GM19328 (cell line): ENCODE results near the gene ADI1.

Source experiments
- ATAC-seq: cut with Tn5 transposase; IDR thresholded peaks from one replicate; pipeline ENCODE4 v1.9.1; 2021; ENCODE audit warnings: mild to moderate bottlenecking, moderate library complexity; ENCODE audit not compliant: unreplicated experiment

ADI1 gene, protein sequence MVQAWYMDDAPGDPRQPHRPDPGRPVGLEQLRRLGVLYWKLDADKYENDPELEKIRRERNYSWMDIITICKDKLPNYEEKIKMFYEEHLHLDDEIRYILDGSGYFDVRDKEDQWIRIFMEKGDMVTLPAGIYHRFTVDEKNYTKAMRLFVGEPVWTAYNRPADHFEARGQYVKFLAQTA

DNA sequence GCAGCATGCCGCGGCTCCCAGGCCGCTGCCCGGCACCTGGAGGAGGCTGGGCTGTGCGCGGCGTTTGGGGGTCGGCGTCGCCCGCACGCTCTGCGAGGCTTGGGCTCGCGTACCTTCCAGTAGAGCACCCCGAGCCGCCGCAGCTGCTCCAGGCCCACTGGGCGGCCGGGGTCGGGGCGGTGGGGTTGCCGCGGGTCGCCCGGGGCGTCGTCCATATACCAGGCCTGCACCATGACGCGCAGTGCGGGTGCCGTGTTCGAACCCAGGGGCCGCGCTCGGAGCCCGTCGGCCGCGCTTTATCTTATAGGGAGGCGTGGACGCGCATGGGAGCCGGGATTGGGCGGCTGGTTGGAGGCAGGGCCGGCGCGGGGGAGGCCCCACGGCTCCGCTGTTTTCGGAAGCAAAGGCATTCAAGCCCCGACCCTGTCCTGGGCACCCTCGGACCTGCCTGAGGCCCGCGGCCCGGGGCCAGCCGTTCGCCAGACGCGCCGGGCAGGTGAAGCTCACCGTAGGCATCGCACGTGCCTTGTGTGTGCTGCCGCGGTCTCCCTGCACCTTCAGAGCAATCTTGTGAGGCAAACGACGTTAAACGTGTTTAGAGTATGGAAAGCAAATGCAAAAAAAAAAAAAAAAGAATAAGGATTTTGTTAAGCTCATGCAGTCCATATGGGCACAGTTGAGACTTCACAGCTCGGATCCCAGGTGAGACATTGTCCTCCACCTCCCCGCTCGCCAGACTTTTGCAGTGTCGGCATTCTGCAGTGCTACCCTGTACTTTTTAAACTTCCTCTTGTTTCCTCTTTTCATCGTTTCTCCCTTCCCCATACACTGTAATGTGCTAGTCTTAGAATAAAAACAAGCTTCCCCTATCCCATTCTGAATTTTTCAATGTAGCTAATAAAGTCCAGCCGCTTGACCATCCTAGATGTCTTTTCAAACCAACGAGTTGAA lies at the start of gene ADI1:
TSS of gene ADI1 (minus strand) at position 277 of the 951 bp plus-strand sequence. CDS start at position 233, 44 bp downstream.
- ATAC-seq, result peak; percentile 56

DNA sequence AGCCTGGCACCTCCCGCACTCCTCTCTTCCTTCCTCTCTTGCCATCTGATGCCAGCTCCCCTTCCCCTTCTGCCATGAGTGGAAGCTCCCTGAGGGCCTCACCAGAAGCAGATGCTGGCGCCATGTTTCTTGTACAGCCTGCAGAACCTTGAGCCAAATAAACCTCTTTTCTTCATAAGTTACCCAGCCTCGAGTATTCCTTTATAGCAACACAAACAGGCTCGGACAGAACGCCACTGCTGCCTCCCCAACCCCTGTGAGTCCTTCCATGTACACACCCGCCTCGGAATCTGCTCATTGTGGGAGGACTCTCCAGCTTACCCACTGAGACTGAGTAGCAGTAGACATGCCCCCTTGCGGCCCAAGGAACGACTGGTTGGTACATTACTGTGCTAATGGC lies 47.5 kb upstream of the ADI1 start:
- ATAC-seq, result no peak

DNA sequence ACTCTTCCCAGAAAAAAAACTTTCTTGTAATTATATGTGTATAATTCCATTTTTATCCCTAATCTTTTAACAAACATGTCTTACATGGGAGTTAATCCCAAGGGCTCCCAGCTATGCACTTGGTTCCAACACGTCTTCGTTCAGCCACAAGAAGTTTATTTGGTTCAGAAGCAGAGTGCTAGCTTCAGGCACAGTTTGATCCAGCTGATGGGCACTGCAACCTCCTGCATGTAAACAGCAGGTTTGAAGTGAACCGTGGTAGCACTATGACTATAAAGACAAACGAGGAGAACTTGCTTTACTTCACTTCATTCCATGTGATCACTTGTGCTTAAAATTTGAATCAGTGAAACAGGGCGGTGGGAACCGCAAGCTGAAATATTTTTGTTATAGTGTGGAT lies 45.8 kb upstream of the ADI1 start:
- no peak for ATAC-seq

DNA sequence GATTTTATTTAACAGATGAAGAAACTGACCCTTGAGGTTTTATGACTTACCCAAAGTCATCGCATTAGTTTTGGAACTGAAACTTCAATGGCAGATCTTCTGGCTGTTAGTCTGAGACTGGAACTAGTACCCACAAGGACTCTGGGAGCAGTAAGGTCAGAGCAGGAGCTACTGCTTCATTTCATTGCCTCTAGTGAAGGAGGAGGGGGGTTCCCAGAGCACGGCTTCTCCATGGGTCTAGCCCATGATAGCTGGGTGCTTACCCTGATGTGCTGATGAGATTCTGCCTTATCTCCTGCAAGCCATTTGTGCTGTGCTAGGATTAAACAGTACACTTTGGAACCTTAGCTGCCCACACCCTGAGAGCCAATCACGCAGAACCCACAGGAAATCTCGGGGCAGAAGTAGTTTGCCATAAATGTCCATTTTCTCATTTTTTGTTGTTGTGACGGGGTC lies 44.2 kb upstream of the ADI1 start:
- ATAC-seq, result peak; percentile 48

DNA sequence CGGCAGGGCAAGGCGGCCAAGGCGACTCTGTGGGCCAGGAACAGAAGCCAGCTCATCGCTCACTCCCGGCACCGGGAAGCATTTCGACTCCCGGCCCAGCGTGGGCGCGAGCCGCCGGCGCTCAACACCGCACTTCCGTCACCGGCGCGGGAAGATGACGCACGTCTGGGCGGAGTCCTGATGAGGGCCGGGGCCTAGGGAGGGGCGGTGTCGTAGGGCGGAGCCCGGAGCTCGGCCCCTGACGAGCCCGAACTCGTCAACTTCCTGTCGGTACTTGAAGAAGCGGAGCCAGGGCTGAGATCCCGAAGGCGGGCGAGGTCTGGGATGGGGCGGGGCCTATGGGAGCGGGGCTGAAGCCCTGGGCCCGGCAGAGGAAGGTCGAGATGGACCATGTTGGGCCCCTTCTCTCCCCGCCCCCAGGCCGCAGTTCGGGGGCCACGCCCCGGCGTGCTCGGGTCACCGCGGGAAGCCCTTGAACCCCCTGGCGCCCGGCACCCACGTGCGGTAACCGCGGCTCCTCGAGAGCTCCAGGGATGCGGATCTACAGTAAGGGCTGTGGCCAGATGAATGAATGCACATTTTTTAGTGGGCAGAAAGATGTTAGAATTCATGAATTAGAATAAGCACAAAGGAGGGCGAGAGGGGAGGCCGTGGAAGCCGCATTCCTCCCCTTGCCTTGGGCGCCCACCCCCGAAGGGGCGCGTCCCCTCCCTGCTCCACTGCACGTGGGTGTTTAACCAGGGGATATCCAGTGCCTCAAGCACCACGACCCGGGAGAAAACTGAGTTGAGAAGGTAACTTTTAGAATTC lies 39.1 kb upstream of the ADI1 start, which contains the start of gene RNASEH1:
TSS of gene RNASEH1 (minus strand) at position 129 of the 810 bp plus-strand sequence. CDS start at position 56, 73 bp downstream.
- peak; percentile 96 for ATAC-seq

DNA sequence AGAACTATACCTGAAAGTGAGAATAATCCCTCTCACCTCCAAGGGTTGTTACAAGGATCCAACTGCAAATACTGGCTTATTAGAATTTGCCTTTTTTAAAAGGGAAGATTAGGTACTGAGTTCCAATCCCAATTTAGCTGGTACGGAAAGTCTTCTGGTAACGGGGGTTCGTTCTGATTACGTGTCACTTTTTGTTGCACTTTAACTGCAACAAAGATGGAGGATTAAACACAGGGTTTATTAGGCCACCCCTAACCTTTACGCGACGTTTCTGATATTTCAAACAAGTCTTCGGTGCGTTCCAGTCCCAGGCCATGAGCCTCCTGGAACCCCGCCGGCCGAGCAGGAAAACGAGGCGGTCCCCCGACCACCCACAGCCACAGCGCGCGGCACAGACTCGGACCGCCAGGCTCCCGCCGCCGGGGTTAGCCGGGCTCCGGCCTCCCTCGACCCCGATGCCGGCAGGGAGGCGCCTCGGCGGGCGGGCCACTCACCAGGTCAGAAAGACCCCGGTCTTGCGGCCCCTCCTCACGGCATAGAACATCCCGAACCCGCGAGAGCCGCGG lies 38.4 kb upstream of the ADI1 start:
- peak; percentile 28 for ATAC-seq

DNA sequence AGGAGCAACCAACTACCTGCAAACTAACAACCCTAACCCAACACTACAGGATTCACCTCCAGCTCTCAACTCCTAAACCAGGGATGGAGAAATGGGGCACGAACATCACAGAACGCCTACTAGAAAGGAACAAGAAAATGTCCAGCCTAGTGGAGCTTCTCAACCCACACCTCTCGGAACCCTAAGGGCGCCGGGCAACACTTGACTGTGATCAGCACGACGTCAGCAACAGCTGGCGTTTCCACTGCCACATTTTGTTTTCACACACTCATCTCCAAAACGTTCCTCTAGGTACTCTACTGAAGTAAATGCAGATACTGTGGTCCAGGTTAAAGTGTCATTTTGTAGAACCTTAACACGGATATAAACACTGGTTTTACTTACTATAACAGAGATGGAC lies 34.6 kb upstream of the ADI1 start:
- ATAC-seq, result no peak

DNA sequence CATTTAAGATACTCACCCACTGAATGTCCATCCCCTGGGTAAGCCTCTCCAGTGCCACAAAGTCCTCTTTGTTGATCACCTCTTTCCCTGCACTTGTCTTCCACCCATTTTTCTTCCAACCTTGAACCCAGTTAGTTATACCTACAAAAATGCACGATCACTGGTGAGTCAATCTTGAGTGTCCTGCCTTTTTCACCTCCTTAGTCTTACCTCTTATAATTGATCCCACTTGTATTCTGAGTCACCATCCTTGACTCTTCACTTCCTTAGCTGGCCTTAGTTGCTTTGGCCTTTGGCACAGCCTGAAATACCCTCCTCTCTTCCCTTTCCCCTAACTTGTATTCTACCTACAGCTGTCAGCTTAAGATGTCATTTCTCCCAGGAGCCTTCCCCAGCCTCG lies 28.6 kb upstream of the ADI1 start:
- ATAC-seq, result no peak

DNA sequence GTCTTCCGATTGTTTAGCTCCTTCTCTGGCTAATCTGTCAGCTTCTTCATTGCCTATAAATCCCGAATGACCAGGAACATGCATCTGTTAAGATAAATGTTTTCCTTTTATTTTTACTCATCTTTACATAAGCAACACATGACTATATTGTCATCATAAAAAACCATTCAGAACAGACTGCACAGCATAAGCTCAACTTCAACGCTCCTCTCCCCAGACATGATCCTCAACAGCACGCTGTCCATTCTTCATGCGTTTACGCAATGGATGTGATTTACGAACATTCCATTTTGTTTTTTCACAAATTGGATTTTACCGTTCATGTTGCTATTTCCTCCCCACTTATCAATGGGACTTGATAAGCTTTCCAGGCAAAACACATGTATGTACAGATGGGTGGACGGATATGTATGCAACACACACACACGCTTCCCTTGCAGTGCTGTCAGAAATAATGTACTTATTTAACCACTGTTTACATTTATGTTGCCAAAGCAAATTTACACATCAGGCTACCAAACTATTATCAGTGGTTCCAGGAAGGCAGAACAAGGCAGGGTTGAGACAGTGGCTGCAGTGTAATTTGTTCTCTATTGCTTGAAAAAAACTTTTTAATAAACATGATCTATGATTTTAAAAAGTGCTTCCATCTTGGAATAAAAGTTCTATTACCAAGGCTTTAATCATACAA lies 26.6 kb upstream of the ADI1 start:
- ATAC-seq, result no peak

DNA sequence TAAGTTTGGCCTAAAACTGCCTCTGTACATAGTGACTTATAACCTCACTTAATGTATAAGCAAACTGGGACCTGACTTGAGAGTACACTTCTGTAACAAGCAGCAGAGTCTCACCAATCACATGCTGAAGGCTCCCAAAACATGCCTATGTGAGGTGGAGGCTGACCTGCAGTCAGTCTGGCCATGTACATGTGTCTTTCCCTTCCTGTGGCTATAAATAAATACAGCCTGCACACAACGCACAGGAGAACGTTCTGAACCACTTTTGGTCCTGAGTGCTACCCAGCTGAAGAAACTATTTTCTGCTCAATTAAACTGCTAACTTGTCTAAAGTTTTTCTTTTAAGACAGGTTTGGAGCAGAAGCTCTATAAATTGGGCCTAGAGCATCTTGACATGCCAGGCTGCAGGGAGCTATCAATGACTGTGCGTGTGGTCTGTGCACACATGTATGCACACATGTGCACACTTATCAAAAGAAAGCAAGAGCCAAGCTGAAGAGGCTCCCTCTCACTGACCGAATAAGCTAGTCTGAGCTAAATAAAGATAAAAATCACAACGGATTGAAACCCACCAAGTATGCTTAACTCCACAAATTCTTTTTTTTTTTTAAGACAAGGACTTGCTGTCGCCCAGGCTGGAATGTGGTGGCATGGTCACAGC lies 23.8 kb upstream of the ADI1 start:
- ATAC-seq, result no peak

DNA sequence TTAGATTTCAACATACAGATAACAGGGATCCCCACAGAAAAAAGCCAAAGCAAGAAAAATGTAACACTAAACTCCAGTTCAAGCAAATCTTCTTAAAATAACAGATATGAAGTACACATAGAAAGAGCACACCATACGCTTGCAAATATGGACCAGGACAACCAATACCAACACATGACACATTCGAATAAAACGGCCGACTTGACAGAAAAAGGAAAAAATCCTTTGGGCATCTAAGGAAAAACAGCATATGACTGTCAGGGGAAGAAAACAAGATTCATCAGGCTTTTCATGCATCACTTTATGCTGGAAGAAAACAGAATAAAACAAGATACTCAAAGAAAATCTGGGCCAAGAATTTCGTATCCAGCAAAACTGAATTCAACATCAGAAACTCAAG lies 22.8 kb upstream of the ADI1 start:
- ATAC-seq, result no peak

DNA sequence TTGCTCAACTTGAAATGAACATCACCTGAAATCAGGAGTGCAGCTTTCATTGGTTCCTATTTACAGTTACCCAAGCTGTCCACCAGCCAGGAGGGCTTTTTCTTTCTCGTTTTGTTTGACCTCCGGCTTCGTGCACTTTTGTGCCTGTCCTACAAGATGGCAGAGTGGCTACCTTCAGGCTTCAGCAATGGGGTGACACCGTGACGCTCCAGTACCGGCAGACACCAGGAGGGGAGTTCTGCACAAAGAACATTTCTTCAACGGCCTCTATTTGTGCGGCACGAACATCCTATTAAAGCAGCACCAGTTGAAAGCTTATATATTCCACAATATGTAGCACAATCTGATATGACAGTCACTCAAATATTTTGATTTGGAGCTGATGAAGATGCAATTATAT lies 20.5 kb upstream of the ADI1 start:
- ATAC-seq, result no peak

DNA sequence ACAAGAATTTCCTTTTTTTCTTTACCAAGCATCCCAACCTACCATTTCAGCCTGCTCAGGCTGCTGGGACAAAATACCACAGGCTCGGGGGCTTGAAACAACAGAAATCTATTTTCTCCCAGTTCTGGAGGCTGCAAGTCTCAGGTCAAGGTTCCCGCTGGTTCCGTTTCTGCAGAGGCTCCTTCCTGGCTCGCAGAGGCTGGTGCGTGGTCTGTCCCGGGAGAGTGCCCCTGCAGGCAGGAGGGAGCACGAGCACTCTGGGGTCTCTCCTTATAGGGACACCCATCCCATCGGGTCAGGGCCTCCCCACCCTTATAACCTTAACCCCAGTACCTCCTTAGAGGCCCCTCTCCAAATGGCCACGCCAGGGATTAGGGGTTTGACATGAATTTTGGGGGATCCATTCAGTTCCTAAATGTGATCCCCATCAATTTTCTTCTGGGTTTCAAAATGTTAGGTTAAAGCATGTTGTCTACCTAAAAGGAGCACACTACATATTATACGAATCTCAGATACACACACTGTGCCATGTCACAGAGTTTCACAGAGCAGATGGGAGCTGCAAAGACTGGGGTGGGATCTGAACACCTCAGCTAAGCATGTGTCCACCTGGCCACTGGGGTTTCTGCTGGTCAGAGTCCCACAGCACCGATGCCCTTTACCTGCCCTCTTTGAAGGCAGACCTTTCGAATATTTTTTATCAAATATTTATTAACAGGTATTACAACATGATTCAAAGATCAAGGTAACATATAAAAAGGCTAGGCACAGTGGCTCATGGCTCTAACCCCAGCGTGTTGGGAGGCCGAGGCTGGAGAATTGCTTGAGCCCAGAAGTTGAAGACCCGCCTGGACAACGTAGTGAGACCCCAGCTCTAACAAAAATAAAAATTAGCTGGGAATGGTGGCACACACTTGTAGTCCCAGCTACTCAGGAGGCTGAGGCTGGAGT lies 17.6 kb upstream of the ADI1 start:
- no peak for ATAC-seq

DNA sequence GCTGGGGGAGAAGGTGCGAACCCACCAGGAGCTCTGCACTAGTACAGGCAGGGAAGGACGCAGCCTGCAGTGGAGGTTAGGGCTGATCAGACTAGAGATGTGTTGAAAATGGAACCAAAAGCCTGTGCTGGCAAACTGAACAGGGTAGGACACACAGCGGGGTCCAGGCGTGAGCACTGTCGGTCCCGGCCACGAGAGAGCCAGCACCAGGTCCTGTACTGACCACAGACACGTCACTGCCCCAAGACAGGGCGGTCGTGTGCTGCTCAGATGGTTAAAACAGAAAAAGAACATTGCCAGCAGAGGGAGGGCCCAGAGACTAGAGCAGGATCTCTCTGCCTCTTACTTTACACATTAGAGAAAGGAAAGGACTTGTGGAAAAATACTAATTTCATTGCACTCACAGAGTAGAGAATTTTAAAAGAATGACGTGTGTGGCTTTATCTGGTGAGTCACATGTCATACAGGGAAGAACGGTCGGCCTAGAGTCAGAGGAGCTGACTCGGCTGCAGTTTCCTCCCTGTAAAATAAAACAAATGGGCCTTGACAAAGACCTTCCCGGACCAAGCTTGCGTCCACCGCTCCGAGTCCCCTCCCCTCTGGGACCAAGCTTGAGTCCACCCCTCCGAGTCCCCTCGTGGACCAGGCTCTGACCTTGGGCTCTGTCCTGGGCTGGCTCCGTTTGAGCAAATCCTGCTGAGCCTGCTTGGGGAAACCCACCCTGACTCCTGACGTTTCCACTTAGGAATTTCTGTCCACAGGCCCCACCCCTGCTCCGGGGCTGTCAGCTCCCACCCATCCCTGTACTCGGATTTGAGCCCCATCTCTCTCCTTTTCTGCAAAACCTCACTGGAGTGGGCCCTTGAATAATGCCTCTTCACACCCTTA lies 16.7 kb upstream of the ADI1 start:
- ATAC-seq, result no peak

DNA sequence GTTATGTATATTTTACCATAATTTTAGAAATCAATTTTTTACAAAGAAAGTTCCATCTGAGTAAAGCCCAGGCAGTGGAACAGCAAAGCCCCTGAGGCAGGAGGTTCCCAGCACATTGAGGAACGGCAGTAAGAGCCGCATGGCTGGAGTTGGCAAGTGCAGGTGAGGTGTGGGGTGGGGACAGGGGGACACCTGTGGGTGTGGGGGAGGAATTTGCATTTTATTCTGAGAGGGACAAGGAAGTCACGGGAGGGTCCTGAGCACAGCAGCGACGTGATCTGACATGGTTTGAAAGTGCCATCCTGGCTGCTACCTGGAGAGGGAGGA lies 16.1 kb upstream of the ADI1 start:
- no peak for ATAC-seq

DNA sequence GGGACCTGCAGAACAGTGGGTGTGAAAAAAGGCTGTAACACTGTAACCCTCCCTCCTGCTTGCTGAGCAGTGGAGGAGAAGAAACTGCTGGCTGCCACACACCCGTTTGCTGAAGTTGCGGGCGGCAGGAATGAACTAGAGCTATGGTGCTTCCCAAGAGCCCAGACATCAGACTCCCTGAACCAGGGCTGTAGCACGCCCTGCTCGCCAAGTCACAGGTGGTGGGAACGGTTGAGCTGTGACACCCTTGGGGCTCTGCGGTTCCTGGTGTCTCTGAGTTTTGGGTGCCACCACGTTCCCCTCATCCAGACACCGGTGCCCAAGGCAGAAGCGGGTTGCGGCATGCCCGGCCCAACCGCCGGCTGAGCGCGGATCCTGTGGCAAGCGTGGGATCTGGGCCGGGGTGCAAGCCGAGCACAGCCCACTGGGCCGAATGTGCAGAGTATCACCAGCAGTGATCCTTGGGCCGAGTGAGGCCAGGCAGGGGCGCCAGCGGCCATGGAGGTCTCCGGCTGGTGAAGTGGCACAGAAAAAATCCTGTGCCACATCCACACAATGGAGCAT lies 15.0 kb upstream of the ADI1 start:
- no peak for ATAC-seq

DNA sequence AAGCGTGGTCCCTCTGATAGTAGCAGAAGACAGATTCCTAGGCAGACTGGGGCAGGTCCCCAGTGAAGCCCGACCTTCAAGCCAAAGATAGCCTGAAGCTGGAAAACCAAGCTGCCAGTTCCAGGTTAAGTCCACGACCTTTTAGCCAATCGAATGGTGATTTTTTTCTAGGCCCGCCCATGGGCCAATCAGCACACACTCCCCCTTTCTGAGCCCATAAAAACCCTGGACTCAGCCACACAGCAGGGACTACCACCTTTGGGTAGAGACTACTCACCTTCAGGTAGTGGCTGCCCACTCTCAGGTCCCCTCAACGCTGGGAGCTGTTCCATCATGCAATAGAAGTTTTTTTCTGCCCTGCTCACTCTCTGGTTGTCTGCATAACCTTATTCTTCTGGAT lies 14.5 kb upstream of the ADI1 start:
- no peak for ATAC-seq

DNA sequence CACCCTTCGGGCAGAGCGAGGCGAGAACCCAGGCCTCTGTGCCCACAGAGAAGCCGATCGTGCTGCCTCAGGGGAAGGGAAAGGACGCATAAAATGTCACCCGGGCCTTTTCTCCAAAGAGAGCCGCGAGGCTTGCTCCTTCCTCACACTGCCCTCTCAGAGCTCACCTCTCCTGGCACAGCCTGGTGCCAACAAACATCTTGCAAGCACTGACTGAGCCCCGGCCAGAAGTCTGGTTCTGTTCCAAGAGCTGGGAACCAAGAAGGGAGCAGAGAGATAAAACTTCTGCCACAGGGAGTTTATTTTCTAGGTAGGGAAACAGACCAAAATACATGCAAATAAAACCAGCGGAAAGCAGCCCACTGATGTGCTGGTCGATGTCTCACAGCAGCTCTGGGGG lies 13.6 kb upstream of the ADI1 start:
- no peak for ATAC-seq
